A549 (cell line): ENCODE measurements around the gene PNRC2.

Source experiments
- CTCF ChIP-seq: fragments of >200 bp; sonication (Bioruptor Twin); formaldehyde crosslinking; IDR thresholded peaks from 3 replicates; pipeline ENCODE4 v1.5.1; 2016
- TF ChIP-seq, protein P1 (sequence below): IDR thresholded peaks from 2 replicates; pipeline ENCODE4 v1.6.1; 2012

DNA sequence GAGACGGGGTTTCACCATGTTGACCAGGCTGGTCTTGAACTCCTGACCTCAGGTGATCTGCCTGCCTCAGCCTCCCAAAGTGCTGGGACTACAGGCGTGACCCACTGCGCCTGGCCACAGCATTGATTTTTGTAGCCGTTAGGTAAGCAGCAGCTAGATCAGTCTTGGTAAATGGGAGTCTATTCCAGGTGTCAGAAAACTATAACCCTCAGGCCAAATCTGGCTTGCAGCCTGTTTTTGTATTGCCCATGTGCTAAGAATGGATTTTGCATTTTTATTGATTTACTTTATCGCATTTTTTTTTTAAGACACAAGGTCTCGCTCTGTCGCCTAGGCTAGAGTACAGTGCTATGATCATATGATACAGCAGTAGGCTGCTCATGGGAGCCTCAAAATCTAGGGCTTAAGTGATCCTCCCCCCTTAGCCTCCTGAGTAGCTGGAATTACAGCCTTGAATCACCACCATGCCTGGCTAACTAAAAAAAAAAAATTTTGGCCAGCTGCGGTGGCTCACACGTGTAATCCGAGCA, 37.1 kb downstream of the PNRC2 start:
- TF ChIP-seq CTCF = no peak
- TF ChIP-seq, protein P1, sequence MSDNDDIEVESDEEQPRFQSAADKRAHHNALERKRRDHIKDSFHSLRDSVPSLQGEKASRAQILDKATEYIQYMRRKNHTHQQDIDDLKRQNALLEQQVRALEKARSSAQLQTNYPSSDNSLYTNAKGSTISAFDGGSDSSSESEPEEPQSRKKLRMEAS = no peak
